LNCAP (cell line): ENCODE results near the gene SPATS2.
A peak's percentile ranks its signal among the peaks of the same experiment; 100 is the strongest.

Source experiments
- TF ChIP-seq, protein P1 (sequence below): fragments of 450-650 bp; IDR thresholded peaks from 2 replicates; pipeline ENCODE4 v1.5.1; 2017; ENCODE audit warnings: mild to moderate bottlenecking

SPATS2 gene

DNA sequence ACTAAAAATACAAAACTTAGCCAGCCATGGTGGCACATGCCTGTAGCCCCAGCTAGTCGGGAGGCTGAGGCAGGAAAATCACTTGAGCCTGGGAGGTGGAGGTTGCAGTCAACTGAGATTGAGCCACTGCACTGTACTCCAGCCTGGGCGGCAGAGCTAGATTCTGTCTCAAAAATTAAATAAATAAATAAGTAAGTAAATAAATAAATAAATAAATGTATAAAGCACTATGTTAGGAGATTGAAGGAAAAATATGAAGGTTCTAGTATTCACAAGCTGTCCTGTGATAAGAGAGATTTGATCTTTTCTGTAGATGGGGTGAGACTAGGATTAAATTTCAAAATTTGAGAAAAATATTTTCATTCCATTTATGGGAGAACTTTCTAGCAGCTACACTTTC, 14.9 kb upstream of the SPATS2 start:
- TF ChIP-seq, protein P1, sequence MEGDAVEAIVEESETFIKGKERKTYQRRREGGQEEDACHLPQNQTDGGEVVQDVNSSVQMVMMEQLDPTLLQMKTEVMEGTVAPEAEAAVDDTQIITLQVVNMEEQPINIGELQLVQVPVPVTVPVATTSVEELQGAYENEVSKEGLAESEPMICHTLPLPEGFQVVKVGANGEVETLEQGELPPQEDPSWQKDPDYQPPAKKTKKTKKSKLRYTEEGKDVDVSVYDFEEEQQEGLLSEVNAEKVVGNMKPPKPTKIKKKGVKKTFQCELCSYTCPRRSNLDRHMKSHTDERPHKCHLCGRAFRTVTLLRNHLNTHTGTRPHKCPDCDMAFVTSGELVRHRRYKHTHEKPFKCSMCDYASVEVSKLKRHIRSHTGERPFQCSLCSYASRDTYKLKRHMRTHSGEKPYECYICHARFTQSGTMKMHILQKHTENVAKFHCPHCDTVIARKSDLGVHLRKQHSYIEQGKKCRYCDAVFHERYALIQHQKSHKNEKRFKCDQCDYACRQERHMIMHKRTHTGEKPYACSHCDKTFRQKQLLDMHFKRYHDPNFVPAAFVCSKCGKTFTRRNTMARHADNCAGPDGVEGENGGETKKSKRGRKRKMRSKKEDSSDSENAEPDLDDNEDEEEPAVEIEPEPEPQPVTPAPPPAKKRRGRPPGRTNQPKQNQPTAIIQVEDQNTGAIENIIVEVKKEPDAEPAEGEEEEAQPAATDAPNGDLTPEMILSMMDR = no peak

DNA sequence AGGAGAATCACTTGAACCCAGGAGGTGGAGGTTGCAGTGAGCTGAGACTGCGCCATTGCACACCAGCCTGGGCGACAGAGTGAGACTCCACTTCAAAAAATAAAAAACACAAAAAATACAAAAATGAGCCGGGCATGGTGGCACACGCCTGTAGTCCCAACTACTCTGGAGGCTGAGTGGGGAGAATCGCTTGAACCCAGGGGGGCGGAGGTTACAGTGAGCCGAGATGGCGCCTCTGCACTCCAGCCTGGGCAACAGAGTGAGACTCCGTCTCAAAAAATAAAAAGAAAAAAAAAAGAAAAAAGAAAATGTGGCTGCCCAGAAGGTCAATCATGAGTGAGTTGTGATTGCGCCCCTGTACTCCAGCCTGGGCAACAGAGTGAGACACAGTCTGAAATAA, 11.3 kb upstream of the SPATS2 start:
- TF ChIP-seq, protein P1 = no peak

DNA sequence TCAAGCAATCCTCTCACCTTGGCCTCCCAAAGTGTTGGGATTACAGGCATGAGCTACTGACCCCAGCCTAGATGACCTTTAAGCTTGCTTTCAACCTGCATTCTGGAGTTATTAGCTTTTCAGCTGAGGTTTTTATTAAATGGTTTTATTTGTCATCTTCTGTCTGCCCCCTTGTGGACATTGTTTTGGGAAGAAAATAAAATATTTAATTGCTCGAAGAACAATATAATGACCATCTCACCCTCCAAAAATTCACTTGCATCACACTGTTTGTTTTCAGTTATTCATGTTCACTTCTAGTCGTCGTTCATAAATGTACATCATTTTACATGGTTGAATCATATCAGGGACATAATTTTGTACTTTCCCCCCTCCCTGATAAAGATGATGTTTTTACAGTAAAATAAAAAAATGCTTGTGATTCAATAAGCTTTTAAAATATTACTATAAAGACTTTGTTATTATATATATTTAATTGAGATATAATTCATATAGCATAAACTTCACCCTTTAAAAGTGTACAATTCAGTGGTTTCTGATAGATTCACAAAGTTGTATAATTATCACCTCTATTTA, 10.1 kb upstream of the SPATS2 start:
- TF ChIP-seq, protein P1 = peak; percentile 54

DNA sequence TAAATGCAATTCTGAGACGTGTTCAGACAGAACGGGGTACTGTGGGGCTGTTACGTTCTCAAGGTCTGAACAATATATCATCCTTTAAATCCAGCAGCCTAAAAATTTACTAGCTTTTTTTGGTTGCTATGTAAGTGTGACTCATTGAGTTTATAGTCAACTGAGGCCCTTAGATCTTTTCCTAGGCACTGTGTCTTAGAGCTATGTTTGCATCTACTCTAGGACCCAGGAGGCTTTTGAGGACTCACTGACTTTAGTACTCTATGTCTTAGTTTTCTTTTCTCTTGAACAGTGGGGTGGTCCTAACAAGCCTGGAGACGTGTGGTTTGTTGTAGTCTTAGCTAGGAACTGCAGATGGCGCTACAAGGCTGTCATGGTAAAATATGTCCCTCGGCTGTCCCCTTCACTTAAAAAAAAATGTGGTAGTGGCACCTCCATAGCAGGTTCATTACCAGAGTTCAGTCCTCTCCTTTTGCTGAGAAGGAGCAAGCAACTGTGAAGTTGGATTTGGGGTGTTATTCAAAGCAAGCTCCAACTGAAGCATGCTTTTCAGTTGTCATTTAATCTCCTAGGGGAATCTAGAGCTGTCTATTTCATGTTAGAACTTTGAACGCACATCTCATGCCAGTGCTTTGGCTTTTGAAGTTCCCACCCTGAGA, 8.7 kb upstream of the SPATS2 start:
- TF ChIP-seq, protein P1 = peak; percentile 82

DNA sequence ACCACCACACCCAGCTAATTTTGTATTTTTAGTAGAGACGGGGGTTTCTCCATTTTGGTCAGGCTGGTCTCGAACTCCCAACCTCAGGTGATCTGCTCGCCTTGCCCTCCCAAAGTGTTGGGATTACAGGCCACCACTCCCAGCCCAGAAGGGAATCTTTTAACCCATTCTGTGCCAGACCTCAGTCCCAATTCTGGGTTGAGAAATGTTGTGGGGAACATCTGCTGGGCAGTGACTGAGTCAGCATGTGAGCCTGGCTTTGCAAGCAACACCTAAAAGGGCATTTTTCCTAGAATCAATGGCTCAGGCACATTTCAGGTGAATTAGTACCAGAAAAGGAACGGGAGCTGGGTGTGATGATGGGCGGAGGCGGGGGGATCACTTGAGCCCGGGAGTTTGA, 7.6 kb upstream of the SPATS2 start:
- TF ChIP-seq, protein P1 = no peak

DNA sequence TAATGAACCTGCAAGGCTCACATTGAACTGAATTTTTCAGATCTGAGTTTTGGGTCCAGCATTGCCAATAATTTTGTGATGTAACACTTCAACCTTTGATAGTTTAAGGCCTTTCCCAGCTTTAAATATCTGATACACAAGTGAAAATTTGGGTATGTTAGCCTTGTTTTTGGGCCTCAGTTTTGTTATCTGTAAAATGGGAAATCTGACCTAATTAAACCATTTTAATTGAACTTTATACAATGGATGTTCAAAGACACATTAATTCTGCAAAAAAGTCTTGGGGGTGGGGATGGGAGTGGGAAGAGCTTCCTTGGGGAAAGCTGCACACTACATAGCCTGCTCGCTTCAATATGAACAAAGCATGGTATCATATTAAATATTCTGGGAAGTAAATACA, 5.2 kb upstream of the SPATS2 start:
- TF ChIP-seq, protein P1 = no peak

DNA sequence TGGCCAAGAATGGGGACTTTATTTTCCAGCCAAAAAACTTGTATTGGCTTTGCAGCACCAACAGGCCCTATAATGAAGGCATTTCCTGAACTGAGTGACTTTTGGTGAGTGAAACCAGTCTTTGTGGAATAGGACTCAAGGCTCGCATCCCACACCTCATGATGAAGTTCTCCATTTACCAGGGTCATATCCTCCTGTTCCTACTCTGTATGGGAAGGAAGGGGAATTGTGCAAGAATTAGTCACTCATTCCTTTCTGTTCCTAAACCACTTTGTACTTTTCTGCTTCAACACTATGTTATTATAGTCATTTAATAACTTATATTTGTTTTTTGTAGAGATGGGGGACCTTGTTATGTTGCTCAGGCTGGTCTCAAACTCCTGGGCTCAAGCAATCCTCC, 2.3 kb upstream of the SPATS2 start:
- TF ChIP-seq, protein P1 = no peak
